Epithelial cell of esophagus (primary cell): ENCODE data around the gene KCNJ5.
A peak's percentile ranks its signal among the peaks of the same experiment; 100 is the strongest.

Source experiments
- DNase-seq: peaks from one replicate; pipeline ENCODE4 v3.0.0; 2010; ENCODE audit warnings: low read depth
- H3K4me3 ChIP-seq: 2 replicates; pipeline ENCODE4 v1.5.1; 2011; ENCODE audit warnings: mild to moderate bottlenecking, low read length, control low read depth
- CTCF ChIP-seq: IDR thresholded peaks from 2 replicates; pipeline ENCODE4 v1.5.1; 2011; ENCODE audit warnings: low read depth, mild to moderate bottlenecking, low read length, control low read depth, inconsistent platforms; ENCODE audit not compliant: insufficient read depth; ENCODE audit errors: missing control alignments

Gene KCNJ5

GRCh38 chr11:128948583-128948982 is 57.4 kb downstream of the KCNJ5 start:
- DNase-seq: no peak
- TF ChIP-seq CTCF: no peak
- H3K4me3 ChIP-seq: no peak overlapping the region

- peak; percentile 39 for DNase-seq
- no peak for TF ChIP-seq CTCF
- no peak overlapping the region for H3K4me3 ChIP-seq
Measured at GRCh38 chr11:128949791-128950454, 58.8 kb downstream of the KCNJ5 start.

DNA sequence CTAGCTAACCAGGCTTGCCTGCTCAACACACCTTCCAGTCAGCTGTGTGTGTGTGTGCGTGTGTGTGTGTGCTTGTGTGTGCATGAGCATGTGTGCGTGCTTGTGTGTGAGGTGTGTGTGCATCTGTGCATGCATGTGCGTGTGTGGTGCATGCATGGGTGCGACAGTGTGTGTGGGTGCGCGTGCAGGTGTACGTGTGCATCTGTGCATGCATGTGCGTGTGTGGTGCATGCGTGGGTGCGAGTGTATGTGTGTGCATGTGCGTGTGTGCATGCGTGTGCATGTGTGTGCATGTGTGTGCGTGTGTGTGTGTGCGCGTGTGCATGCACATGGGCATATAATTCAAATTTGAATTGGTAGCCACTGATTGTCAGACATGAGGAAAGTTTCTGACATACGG is 62.0 kb downstream of the KCNJ5 start:
- TF ChIP-seq CTCF: no peak
- no peak overlapping the region for H3K4me3 ChIP-seq
- no peak for DNase-seq

DNA sequence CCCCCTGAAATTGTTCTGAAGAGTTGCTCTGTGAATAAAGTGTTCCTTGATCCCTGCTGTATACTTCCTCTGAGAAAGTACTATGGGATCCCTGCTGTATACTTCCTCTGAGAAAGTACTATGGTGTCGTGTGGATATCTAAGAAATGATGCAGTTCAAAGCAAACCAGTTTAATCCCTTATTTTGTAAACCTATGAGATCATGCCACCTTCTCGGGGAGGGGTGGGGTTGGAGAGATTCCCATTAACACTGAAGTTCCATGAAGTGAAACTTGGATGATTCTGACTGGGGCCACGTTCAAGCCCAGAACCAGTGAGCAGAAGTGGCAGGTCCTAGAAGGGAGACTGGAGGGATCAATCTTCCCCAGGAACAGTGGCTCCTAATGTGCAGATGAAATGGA is 64.5 kb downstream of the KCNJ5 start:
- TF ChIP-seq CTCF: no peak
- H3K4me3 ChIP-seq: no peak overlapping the region

DNA sequence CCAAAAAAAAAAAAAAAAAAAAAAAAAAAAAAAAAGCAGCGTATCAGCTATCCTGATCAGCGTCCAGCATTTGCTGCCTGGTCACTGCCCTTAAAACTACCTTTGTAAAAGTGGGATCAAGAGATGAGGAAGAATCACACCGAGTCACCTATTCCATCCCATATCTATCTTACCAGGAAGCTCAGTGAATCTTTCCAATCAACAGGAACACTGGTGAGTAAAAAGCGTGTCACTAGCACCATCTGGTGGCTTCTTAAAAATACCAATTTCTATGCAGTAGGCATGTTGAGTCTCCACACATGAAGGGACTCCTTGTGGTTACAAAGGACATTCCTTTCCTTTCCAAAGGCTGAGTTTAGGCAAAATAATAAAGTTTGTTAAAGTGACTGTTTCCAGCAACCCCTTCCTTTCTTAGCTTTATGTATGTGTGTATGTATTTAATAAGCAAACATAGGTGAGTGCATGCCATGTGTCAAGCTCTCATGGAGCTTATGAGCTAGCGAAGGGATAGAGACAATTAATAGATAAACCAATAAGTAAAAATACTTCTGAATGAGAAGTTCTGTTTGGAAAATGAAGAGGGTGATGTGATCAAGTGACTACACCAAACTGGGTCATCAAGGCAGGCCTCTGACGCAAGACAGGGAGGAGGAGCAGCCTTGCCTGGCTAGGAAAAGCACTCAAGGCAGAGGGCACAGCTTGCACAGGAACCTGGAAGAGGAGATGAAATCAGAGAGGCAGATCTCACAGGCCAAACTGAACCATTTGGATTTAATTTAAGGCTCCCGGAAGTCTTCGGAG is 65.4 kb downstream of the KCNJ5 start:
- H3K4me3 ChIP-seq: no peak overlapping the region
- TF ChIP-seq CTCF: peak; percentile 71
- peak; percentile 81 for DNase-seq

More for the DNA sequence above, 64.5 kb downstream of the KCNJ5 start:
- DNase-seq: no peak

DNA sequence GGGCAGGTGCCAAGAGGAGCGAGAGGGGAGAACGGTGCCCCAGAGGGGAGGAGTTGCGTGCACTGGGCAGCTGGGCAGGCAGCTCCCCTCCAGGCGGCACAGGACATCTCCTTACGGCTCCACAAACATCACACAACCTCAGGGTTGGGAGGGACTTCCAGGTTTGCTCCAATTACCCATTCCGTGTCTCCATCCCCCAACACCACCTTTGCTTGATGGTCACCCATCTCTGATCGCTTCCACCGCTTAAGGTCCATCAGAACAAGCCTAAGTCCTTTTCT is 66.0 kb downstream of the KCNJ5 start:
- no peak overlapping the region for H3K4me3 ChIP-seq
- TF ChIP-seq CTCF: no peak
- no peak for DNase-seq

DNA sequence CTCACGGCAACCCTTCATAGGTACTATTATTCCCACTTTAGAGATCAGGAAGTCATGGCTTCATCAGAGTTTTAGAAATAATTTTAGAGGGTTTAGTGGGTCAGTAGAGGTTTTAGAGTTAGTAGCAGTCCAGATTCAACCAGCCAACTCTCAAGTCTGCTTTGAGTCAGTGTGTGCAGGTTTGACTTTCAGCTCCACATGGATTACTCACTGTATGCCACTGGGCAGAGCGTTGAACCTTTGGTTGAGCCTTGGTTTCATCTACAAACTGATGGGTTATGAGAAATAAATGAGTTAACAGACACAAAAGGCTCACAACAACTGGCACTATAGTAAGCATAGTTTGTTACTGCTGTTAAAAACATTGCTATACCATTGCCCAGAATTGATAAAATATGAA is 70.5 kb downstream of the KCNJ5 start:
- no peak for TF ChIP-seq CTCF
- no peak for DNase-seq
- no peak overlapping the region for H3K4me3 ChIP-seq
